Ramos (cell line): Measurements from ENCODE around the gene ARMCX2.
"Not testable (repeated sequence)": the region's sequence is repeated elsewhere in the genome, so short reads cannot be mapped to it uniquely, and the experiment has no call there.

Experiments
- in situ Hi-C: fragments of 300-500 bp; cut with MboI; formaldehyde crosslinking; loops from one replicate; pipeline ENCODE4 v1.14.3; 2022; ENCODE audit warnings: low sequenced_read_pairs; ENCODE audit not compliant: unreplicated experiment

The ARMCX2 gene

DNA sequence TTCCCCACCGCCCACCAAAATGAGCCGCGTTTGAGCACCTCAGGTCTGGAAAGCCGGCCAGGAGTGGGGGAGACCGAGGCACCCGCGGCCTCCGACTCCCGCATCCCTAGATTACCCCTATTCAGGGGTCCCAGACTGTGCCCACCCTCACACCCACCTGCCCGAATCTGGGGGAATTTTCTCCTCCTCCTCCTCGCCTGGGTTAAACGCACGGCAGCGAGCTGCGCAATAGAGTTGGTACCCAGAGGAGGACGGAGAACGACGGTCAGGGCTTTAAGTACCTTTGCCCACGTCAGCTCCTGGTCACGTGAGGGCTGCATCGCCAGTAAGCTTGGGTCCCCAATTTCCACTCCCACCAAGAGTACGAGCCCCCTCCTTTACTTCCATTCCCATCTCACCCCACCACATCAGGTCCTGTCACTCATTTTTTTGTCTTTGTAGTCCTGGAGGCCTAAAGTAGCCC, at the start of gene ARMCX2:
TSS of gene ARMCX2 (minus strand) at position 250 of the 463 bp plus-strand sequence. CDS start 2,262 bp downstream, outside the sequence.
- in situ Hi-C loops: no loop called here

DNA sequence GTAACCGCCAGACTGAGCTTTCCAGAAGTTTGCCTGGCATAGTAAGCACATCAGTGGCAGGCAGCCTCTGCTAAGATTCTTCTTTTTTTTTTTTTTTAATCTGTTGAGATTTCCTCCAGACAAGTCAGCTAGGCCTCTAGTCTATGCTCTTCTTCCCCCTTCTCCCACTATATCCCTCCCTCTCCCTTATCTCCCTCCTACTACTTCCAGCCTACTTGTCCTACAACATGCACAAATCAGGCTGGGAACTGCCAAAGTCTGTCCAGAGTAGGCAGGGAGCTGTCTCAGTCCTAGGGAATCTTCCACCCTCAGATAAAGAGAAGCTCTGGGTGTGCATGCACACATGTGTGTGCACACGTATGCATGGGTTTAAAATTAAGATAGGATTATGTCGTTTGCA, 49.7 kb upstream of the ARMCX2 start:
- in situ Hi-C loops: no loop called here

DNA sequence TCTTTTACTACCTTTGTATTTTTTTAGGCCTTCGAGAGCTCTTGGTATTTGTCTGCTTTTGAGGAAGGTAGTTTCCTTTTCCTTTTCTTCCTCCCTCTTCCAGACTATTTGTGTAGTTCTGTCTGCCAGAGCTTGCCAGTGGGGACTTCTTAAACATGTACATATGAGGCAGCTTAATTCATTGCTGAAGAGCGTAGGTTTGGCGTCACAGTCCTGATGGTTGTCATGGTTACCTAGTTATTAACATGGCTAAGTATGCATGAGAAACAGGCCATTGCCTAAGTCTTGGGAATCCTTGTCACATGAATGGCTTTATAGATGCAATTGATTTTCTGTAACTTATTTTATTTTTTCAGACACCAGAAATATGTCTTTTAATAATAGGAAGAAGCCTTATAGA, 48.5 kb upstream of the ARMCX2 start:
- in situ Hi-C loops: no loop called here

DNA sequence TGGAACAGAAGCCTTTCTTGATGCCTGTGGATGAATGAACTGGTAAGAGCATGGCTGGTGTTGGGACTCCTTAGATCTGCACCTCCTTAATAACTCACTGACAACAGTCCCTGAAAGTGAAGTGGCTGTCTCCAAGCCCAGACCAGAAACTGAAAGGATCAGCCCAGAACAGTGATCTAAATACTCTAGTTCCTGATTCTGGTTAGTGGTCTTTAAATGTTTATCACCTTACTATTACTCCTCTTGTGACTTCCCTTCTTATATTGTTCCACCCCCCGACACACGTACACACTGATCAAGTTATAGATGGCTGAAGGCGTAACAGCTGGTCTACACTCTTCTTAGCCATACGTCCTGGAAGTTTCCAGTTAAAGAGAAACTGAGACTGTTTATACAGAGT, 33.8 kb upstream of the ARMCX2 start:
- in situ Hi-C loops: no loop called here

DNA sequence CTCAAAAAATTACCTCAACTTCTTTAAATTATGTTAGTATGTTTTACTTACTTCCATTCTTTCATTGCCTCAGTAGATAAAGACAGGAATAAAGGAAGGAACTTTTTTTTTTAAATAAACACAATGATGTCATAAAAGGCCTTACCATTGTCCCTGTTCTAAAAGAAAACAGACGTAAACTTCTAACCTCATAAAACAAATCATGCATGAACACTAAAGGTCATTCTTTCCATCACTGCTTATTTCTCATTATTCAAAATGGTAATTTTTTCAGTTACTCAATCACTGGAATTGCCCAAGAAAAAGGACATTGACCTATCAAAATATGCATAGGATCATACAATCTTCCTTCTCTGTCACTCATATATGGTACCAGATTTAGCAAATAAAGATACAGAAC, 32.2 kb upstream of the ARMCX2 start:
- in situ Hi-C loops: no loop called here

DNA sequence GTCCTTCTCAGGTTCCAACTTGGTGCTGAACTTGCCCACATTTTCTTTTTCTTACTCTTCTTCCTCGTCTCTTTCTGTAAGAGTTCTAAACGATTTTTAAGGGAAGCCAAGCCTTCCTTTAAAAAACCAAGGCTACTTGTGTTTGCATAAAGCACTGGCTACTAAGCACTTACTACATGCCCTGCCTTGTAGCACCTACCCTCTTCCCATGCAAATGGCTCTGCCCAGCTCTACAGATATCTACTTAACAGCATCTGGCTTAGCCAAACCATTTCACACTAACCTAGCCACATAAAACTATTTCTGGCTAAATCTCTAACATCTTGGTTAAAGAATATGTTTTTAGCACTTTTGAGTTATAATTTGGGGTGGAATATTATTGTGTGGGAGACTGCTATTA, 26.9 kb upstream of the ARMCX2 start:
- in situ Hi-C loops: no loop called here

DNA sequence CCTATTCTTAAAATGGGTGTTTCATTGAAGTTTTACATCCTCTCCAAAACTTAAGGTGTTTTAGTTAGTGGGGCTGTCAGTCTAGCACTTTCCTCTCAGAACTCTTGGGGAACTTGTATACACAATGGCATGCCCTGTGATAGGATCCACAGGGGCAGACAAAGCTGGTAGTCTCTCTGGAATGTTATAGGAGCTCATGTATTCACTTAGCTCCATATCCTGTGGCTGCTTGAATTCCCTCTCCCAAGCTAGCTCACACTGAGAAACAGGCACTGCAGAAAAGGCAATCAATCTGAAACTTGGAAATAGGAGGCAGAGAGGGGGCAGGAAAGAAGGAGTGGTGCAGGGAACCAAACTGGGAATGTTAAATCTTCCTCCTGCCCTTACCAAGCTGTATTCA, 26.3 kb upstream of the ARMCX2 start:
- in situ Hi-C loops: no loop called here

DNA sequence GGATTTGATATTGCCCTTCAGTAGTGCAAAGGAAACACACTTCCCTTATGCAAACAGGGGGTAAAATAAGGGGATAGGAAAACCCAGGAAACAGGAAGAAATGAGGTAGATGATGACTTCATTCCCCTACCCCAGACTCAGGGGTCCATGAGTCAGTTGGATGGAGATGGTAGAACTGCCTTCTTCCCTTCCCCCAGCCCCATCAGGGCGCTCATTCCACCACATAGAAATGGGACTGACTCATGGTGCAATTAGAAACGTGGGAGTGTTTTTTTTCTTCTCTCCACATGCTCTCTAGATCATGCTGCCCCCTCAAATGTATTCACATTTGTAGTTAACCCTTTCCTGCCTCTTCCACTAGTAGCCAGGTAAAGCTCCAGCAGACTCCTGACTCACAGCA, 23.1 kb upstream of the ARMCX2 start:
- in situ Hi-C loops: no loop called here

DNA sequence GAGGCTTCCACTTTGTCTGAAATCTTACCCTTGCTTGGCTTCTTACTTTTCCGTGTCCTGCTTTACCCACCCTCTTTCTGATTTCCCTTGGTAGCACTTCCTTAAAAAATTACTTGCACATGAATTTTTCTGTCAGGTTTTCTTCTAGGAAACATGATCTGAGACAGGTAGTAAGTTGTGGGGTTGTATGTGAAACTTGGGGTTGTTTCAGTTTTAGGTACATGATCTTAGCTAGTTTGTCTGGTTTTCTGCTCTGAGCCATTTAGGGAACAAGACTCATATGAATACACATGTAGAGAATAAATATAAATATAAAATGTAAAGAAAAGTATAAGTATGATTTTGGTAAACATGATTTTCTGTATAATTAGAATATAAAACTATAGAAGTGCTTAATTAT, 17.4 kb upstream of the ARMCX2 start:
- in situ Hi-C loops: no loop called here

DNA sequence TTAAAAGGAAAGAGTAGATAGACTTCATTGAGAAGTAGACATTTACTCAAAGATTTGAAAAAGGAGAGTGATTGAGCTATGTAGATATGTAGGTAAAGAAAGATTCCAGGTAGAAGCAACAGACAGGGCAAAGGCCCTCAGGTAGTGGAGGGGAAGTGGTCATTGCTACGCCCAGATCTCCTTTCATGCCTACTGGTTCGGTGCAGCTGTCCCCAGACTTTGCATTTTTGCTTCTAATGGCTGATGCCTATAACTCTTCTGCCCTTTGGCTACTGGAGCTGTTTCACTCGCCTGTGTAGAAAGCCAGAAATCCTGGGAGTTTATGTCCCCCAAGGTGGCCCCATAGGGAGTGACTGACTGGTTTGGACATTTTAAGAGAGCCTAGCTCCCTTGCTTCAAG, 16.9 kb upstream of the ARMCX2 start:
- in situ Hi-C loops: no loop called here

DNA sequence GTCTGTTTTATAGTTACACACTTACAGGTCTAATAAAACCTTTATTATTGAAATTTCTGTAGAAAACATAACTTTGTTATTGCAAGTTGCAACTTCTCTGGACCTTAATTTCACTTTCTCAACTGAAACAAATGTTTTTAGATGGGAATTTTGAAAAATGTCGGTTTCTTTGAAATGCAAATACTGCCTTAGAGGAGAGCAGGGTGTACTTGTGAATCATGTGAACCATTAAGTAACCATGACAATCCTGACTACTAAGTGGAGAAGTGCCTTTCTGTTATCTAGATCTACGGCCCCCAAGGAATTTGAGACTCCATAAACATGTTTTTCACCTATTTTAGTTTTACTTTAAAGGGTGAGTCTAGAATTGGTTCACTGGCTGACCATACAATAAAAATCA, 8.5 kb upstream of the ARMCX2 start:
- in situ Hi-C loops: no loop called here

DNA sequence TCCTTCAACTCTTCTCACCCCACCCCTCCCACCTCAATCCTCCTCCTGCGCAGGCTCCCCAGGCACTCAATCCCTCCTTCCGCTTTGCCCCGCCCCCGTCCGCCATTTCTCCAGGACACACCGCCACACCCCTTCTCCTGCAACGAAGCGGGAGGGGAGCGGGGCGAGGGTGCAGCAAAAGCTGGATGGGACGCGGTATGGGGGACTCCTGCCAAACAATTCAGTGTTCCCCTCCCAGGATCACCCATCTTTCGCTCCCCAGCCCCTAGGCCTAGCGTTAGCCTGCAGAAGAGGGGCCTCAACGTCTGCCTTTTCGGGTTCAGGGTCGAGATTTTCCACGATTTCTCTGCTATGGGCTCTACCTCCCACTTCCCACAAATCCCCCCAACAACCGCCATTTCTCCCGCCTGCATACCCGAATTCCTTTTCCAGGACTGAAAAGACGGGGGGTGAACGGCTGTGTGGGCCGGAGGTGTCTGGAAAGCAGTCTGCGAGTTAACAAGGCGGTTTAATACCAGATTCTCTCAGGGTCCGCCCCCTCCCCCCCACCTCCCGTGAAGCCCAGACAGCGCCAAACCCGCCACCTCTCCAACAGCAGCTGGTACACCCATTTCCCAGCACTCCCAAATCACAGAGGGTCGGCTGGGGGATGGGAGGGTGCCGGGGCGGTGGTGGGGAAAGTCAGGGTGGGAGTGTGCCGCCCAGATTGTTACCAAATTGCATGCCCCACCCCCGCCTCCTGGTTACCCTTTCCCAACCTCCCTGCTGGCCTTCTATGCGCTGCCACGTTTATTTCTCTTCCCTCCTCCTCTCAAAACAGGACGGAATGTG, 774 bp downstream of the ARMCX2 start:
- in situ Hi-C loops: no loop called here

DNA sequence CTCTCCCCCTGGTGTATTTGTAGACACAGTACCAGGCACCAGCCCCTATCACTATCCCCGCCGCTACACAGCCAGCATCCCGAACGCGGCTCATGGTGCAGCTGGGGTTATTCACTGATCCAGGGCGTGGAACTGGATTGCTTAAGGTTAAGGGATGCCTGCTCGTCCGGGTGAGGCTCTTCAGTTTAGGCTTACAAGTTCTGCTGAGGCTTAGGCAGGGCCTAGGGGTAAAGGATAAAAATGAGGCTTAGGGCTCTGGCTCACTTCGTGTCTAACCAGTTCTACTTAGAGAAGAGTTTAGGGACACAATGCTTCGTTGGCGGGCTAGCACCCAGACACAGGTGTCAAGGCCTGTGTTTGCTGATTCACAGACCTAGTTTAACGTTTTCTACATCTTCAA, 2.2 kb downstream of the ARMCX2 start:
- in situ Hi-C loops: no loop called here

DNA sequence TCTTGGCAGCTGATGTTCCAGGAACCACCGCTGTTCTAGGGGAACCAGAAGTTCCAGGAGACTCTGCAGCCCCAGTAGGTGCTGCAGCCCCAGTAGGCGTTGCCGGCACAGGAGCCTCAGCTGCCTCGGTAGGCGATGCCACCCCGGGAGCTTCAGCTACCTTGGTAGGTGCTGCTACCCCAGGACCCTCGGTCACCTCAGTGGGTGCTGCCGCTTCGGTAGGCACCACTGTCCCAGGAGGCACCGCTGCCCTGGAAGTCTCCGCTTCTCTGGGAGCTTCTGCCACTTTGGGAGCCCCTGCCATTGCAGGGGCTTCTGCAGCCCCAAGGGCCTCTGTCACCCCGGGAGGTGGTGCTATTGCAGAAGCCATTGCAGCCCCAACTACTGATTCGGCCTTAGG, 2.8 kb downstream of the ARMCX2 start:
- in situ Hi-C loops: no loop called here

DNA sequence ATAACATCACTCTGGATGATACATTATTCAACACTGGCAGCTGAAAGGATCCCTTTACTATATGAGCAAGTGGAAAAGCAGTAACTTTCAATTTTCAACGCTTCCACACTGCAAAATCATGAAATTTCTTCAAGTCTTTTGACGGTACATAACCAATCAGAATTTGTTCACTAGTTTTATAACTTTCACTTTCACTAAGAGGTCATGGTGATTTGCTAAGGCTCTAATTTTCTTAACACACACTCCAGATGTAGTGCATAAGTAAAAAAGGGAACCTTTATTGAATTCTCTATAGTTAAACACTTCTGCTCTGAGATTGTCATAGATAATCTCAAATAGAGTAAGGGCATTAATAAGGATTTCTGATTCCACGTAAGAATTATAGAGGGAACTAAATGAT, 4.1 kb downstream of the ARMCX2 start:
- in situ Hi-C loops: no loop called here

DNA sequence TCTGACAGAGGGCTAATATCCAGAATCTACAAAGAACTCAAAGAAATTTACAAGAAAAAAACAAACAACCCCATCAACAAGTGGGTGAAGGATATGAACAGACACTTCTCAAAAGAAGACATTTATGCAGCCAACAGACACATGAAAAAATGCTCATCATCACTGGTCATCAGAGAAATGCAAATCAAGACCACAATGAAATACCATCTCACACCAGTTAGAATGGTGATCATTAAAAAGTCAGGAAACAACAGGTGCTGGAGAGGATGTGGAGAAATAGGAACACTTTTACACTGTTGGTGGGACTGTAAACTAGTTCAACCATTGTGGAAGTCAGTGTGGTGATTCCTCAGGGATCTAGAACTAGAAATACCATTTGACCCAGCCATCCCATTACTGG, 11.9 kb downstream of the ARMCX2 start:
- in situ Hi-C loops: not testable (repeated sequence)

DNA sequence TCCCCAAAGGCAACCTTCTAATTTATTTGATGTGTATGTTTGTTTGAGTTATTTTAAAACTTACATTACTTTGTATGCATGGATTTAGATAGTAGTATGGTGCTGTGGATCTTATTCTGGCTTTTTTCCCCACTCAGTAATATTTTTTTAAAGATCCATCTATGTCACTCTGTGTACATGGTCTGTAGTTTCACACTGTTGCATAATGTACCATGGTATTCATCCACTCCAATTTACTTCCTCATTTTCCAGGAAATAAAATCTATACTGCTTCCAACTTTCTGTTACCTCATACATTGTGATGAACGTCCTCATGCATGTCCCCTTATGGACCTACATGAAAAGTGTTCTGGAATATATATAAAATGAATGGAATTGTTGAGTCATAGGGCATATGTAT, 17.6 kb downstream of the ARMCX2 start:
- in situ Hi-C loops: no loop called here

DNA sequence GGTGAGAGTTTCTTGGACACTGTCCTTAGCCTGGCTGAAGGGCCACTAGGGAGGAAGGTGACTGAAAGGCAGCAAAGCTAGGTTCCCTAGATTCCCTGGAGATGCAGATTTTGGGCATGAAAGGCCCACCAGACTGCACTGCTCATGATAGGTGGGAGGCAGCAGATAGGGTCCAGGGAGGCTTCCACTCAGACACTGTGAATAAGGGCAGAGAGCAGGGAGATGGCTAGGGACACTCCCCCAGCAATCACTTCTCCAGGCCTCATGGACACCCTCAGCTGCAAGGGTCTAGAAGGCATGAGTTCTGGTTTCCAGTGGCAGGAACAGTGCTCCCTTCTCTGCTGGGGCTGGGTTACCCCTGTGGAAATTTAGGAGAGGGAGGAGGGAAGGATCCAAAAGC, 20.1 kb downstream of the ARMCX2 start:
- in situ Hi-C loops: no loop called here

DNA sequence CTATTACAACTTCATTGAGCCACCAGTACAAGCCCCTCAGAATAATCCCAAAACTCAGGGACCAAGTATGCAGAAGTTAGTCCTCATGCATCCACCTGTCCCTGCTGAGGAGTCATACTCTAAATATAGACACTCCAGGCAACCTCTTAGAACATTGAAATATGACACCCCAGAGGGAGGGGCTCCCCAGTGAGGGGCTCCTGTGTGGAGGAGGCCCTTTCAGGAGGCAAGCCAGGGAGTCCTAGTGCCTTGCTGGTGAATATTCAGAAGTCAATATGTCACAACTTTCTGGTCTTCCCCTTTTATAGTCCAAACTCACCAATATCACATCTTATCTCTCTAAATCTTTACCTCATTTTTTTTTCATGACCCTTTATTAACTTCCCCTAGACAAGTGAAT, 40.3 kb downstream of the ARMCX2 start:
- in situ Hi-C loops: no loop called here

DNA sequence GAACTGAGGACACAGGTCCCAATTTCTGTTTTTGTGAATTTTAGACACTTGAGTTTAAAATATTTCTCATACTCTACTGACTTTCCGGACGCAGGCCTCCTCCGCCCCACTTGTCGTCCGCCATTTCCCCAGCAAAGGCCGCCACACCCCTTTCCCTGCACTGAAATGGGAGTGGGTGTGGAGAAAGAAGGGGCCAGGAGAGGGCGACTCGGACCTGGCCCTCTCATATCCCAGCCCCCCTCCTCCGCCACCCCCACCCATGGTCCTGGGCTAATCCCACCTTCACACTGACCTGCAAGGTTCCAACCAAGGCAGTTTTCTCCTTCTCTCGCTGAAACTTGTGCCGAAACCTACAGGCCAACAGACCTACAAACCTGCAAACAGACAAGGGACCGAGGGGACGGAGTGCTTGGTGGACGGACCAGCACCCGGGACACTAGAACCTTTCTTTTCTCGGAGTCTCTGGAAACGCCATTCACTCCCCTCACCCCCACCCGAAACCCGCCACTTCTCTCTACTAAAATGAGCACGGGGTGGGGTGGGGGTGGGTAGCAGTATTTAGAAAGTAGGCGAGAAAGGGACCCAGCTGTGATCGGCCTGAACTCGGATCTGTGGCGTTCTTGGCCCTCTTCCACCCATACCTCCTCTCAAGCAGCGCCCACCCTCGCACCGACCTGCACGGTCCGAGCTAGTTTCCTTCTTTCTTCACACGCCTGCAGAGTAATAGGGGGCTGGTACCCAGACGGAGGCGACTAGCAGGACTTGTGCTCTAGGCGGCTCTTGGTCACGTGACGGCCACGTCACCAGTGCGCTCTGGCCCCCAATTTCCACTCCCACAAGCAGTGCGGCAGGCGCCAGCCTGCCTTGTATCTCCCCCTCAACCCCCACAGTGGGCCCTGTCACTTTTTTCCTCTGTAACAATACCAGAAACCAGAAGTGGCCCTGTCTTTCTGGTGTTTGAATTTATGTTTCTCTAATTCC, 42.1 kb downstream of the ARMCX2 start, which contains the start of gene ARMCX6:
TSS of gene ARMCX6 (minus strand) at position 790 of the 981 bp plus-strand sequence. CDS start 1,380 bp downstream, outside the sequence.
- in situ Hi-C loops: no loop called here

DNA sequence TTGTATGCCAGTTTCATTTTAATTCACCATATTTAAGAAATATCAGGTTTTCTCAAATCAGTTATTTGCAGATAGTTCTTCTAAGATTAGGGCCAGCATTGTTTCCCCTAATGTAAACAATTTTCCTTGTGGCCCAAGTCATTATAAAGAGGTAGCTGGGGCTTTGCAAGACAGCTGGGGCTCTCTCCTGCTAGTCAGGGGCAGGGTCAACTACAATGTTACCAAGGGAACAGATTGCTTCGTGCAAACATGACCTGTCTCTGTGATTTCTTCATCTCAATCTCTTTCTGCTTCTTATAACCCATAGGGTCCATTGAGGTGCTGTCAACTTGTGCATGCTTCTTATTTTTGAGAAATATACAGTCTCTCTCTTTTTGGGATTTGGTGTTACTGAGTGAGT, 53.9 kb downstream of the ARMCX2 start:
- in situ Hi-C loops: no loop called here
